Mucosa of descending colon (tissue), 3 donors: Measurements from ENCODE around the gene GSC. TPM values are rescaled to one million over a fixed set of nuclear protein-coding genes. Genes with fewer than 3 reads are reported as not detected.
A peak's percentile ranks its signal among the peaks of the same experiment; 100 is the strongest.
"Not testable (repeated sequence)": the region's sequence is repeated elsewhere in the genome, so short reads cannot be mapped to it uniquely, and the experiment has no call there.

ENCODE experiments used
- ATAC-seq: fragments of 200-7000 bp; cut with Tn5 transposase; one replicate; pipeline ENCODE4 v1.9.1; 2020; ENCODE audit warnings: mild to moderate bottlenecking, moderate library complexity
- DNase-seq, 3 donors: peaks; one replicate each; pipeline ENCODE4 v3.0.0-alpha.2; 2020
- H3K36me3 ChIP-seq: fragments of 200-600 bp; one replicate; pipeline ENCODE4 v1.8.0; 2021; ENCODE audit warnings: low read depth, mild to moderate bottlenecking
- H3K4me1 ChIP-seq: fragments of 200-600 bp; one replicate; pipeline ENCODE4 v1.8.0; 2021; ENCODE audit warnings: low read depth, mild to moderate bottlenecking
- H3K4me3 ChIP-seq: fragments of 200-600 bp; one replicate; pipeline ENCODE4 v1.8.0; 2021; ENCODE audit warnings: mild to moderate bottlenecking
- H3K9me3 ChIP-seq: fragments of 200-600 bp; one replicate; pipeline ENCODE4 v1.8.0; 2021; ENCODE audit warnings: mild to moderate bottlenecking
- intact Hi-C, 2 donors: fragments of 100-400 bp; cut with DNase I in 1 of 2; cut with micrococcal nuclease in 1 of 2; formaldehyde crosslinking; loops; one replicate each; pipeline versions ENCODE4 v1.11.0 to v1.11.1; 2022; cut with DNase I, micrococcal nuclease
- long read RNA-seq, 2 donors: library from polyadenylated mRNA; unstranded; transcript quantifications; one replicate each; pipeline ENCODE4 v2.0.0, GENCODE V29; 2019 to 2021
- total RNA-seq, 3 donors: library from RNA; stranded (reverse); fragmentation: NEBNext Ultra II Directional in 2 of 3; extraction: Animal tissue kit (Norgen Biotek cat#: 25700) in 2 of 3; gene quantifications; one replicate each; pipeline versions ENCODE4 v1.2.1 to v1.2.4, GENCODE V29; 2021 to 2023
- TF ChIP-seq, protein P1 (sequence below): fragments of 200-600 bp; IDR thresholded peaks from one replicate; pipeline ENCODE4 v1.8.0; 2022; ENCODE audit warnings: antibody characterized with exemption, mild to moderate bottlenecking
- donor health status: DM: no; HTN: no; CAD: no; lungs with moderate emphysema.
- donor health status: DM: no; HTN: no; CAD: no.
- donor health status: DM: no; HTN: yes; CAD: no.

The GSC gene
- not detected for total RNA-seq
- long read RNA-seq, donor 1, partial matches to known transcripts, result 0 of 1 reads
- long read RNA-seq, donor 1, other reads (novel, unspliced or antisense), result 0 of 1 reads
- long read RNA-seq, donor 2, result 0 reads

DNA sequence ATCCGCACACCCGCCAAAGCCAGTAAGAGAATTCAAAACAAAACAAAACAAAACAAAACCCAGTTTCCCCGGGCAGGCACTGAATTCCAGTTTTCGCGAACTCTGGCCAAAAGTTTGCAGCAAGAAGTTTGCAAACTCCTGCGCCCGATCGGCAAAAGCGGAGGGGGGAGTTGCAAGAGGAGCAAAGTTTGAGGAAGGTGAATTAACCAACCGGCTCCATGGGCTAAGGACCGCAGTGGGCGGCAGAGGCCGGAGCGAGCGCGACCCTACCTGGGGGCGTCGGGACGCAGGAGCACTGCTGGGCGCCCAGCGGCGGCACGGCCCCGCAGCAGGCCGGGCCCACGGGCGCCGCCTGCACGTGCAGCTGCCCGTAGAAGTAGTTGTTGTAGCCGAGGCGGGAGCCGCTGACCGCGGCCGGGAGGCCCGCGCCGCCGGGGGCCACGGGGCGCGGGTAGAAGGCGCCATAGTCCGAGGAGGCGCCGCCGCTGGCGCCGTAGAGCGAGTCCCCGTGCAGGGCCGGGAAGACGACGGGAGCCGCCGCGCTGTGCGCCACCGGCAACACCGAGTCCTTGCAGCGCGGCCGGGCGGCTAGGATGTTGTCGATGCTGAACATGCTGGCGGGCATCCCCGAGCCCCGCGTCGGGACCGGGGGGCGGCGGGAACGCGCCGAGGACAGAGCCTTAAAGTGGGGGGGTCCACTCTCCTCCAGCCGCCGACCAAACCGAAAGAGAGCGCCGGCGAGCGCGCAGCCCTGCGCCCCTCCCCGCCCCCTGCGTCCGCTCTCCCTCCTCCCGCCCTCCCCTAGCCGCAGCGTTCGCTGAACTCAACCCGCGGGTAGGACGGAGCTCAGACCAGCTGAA, at the start of gene GSC:
TSS of gene GSC (minus strand) at position 723 of the 860 bp plus-strand sequence. CDS start at position 625, 98 bp downstream.
- DNase-seq, result peak in 2 of 3 donors; percentile 31 to 33

DNA sequence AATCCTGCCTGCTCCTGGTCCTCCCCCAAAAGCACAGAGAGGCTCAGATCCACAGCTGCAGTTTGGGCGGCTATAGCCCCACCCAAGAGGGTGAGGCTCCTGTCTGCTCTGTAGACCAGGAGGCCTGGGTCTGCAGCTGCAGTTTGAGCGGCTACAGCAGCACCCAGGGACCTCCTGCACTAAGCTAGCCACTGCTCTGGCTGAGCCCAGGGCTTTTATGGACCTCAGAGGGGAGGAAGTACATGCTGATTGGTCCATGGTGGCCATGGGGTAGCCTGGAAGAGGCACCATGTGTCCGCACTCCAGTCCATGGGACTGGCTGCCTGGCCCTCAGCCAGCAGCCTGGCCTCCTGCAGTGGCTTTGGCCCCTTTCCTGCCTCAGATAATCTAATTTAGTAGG, 49.6 kb upstream of the GSC start:
- TF ChIP-seq, protein P1, sequence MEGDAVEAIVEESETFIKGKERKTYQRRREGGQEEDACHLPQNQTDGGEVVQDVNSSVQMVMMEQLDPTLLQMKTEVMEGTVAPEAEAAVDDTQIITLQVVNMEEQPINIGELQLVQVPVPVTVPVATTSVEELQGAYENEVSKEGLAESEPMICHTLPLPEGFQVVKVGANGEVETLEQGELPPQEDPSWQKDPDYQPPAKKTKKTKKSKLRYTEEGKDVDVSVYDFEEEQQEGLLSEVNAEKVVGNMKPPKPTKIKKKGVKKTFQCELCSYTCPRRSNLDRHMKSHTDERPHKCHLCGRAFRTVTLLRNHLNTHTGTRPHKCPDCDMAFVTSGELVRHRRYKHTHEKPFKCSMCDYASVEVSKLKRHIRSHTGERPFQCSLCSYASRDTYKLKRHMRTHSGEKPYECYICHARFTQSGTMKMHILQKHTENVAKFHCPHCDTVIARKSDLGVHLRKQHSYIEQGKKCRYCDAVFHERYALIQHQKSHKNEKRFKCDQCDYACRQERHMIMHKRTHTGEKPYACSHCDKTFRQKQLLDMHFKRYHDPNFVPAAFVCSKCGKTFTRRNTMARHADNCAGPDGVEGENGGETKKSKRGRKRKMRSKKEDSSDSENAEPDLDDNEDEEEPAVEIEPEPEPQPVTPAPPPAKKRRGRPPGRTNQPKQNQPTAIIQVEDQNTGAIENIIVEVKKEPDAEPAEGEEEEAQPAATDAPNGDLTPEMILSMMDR, result no peak
- DNase-seq (no peak), ATAC-seq (no peak)
- Histone ChIP-seq H3K36me3 (no peaks in the 10 kb centered on the region), H3K9me3 (no peaks in the 10 kb centered on the region), H3K4me1 (no peaks in the 10 kb centered on the region), H3K4me3 (no peak overlapping the region)
- intact Hi-C loops, result no loop called here

More for the DNA sequence above, at the start of gene GSC:
- Histone ChIP-seq H3K9me3 (no peaks in the 10 kb centered on the region), H3K4me1 (peaks cover 22% of the 10 kb centered on the region), H3K4me3 (no peak within 1 kb of the TSS), H3K36me3 (no peaks in the 10 kb centered on the region)
- TF ChIP-seq, protein P1, result no peak
- intact Hi-C loops, result no loop called here
- peak; percentile 79 for ATAC-seq

DNA sequence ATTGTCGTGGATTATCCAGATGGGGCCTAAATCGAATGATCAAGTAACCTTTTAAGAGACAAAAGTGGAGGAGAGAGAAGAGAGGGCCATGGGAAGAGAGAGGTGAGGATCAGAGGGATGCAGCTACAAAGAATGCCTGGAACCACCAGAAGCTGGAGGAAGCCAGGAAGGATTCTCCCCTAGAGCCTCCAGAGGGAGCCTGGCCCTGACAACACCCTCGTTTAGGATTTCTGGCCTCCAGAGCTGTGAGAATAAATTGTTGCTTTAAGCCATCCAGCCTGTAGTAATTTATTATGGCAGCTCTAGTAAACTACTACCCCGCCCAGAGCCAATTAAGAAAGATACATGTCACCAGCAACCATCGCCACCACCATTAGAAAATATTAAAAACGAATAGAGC, 46.2 kb upstream of the GSC start:
- no peaks in the 10 kb centered on the region for H3K9me3 ChIP-seq
- intact Hi-C loops, result no loop called here
- ATAC-seq (no peak), DNase-seq (no peak)
- no peaks in the 10 kb centered on the region for H3K4me1 ChIP-seq
- TF ChIP-seq, protein P1, result no peak
- H3K4me3 ChIP-seq, result no peak overlapping the region
- H3K36me3 ChIP-seq, result no peaks in the 10 kb centered on the region

DNA sequence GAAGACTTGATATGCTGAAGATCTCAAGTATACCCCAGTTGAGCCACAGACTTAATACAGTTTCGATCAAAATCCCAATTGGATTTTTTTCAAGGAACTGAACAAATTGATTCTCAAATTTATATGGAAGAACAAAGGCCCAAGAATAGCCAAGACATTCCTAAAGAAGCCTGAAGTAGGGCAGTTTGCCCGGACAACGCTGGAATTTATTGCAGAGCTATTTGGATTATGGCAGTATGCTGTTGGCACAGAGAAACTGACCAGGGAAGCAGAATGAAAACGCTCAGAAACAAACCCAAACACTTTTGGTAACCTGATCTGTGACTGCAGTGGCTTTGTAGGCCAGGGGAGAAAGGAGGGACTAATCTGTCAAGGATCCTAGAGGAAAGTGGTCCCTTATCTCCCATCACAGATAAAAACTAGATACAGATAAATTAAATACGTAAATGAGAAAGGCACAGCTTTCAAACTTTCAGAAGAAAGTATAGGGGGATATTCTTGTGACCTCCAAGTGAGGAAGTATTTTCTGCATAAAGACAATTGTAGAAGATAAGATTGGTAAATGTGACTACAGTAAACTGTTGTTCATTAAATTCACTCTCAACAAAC, 35.9 kb upstream of the GSC start:
- intact Hi-C loops, result no loop called here

DNA sequence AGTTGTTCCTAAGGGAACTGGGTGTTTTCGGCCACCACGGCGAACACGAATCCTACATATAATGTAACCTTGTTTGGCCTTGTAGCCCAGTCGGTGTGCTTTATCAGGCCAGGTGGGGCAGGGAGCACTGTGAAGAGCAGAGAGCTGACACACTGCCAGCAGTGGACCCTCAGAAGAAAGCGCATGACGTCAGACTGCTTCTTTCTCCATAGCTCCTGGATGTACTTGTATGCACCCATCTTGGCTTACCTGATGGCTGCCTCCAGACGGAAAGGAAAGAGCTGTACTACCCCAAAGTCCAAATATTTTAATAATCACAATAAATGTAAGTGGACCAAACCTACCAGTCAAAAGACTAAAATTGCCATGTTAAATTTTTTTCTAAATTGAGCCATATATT, 31.3 kb upstream of the GSC start:
- ATAC-seq (no peak), DNase-seq (no peak)
- no peak overlapping the region for H3K4me3 ChIP-seq
- TF ChIP-seq, protein P1, result no peak
- no peaks in the 10 kb centered on the region for H3K9me3 ChIP-seq
- H3K4me1 ChIP-seq, result no peaks in the 10 kb centered on the region
- intact Hi-C loops, result no loop called here
- H3K36me3 ChIP-seq, result no peaks in the 10 kb centered on the region

More for the DNA sequence above, 35.9 kb upstream of the GSC start:
- no peak overlapping the region for H3K4me3 ChIP-seq
- DNase-seq (peak in 1 of 3 donors; percentile 35), ATAC-seq (no peak)
- no peaks in the 10 kb centered on the region for H3K9me3 ChIP-seq
- TF ChIP-seq, protein P1, result no peak
- no peaks in the 10 kb centered on the region for H3K36me3 ChIP-seq
- no peaks in the 10 kb centered on the region for H3K4me1 ChIP-seq

DNA sequence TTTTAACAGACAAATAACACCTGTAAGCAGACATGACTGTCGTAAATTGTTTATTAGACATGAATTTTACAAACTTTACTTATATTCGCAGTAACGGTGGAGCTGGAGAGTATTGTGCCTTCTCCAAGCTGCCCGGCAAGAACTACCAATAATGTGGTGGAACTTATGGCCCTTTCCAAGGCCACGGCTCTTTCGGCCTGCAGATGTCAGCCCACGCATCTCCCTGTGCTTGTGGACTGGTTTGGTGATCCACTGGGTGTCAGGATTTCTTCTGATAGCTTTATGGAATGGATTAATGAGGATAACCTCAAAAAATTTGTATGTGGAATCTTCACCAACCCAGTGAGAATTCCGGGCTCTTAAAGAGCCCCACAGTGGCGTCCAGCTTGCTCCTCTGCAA, 30.9 kb upstream of the GSC start:
- H3K36me3 ChIP-seq, H3K9me3 ChIP-seq, ATAC-seq, H3K4me3 ChIP-seq, DNase-seq, intact Hi-C loops, H3K4me1 ChIP-seq: not testable (repeated sequence)
